Measurements from ENCODE around the gene TRIM75. TPM values are rescaled to one million over a fixed set of nuclear protein-coding genes. Genes with fewer than 3 reads are reported as not detected.
"Not testable (repeated sequence)": the region's sequence is repeated elsewhere in the genome, so short reads cannot be mapped to it uniquely, and the experiment has no call there.

The TRIM75 gene
- total and polyA plus RNA-seq, 2 donors, result 0.02 TPM; not detected in 1

GRCh38 chr4:165016971-165017370, 36.7 kb upstream of the TRIM75 start:
- no peaks in the 10 kb centered on the region for H3K27me3 ChIP-seq (ENCODE audit: control insufficient read depth in 2 of 2, insufficient read depth in 1 of 2, low read length in 1 of 2)
- no peaks in the 10 kb centered on the region for H3K9me3 ChIP-seq (ENCODE audit: control insufficient read depth in 2 of 2, insufficient read depth in 1 of 2, low read length in 1 of 2)
- WGBS, result 63% methylated on average over 5 of the region's 5 CpGs
- no peaks in the 10 kb centered on the region for H3K4me1 ChIP-seq (ENCODE audit: control insufficient read depth in 2 of 2, insufficient read depth in 2 of 2, low read length in 2 of 2)
- H3K36me3 ChIP-seq (ENCODE audit: control insufficient read depth in 2 of 2, insufficient read depth in 2 of 2, low read length in 1 of 2), result no peaks in the 10 kb centered on the region
- no peak overlapping the region for H3K27ac ChIP-seq (ENCODE audit: low read depth in 1 of 2, low read length in 1 of 2)
- no peak for DNase-seq (ENCODE audit: low read depth in 6 of 9, low spot score in 9 of 9)
- H3K4me3 ChIP-seq (ENCODE audit: low read length in 2 of 2), result no peak overlapping the region

- H3K36me3 ChIP-seq (ENCODE audit: control insufficient read depth in 2 of 2, insufficient read depth in 2 of 2, low read length in 1 of 2); H3K27ac ChIP-seq (ENCODE audit: low read depth in 1 of 2, low read length in 1 of 2); H3K27me3 ChIP-seq (ENCODE audit: control insufficient read depth in 2 of 2, insufficient read depth in 1 of 2, low read length in 1 of 2); H3K4me3 ChIP-seq (ENCODE audit: low read length in 2 of 2); DNase-seq (ENCODE audit: low read depth in 6 of 9, low spot score in 9 of 9); H3K4me1 ChIP-seq (ENCODE audit: control insufficient read depth in 2 of 2, insufficient read depth in 2 of 2, low read length in 2 of 2); H3K9me3 ChIP-seq (ENCODE audit: control insufficient read depth in 2 of 2, insufficient read depth in 1 of 2, low read length in 1 of 2): not testable (repeated sequence)
- WGBS, result 96% methylated on average over 30 of the region's 30 CpGs
Measured at GRCh38 chr4:165019995-165020394, 33.7 kb upstream of the TRIM75 start.

GRCh38 chr4:165025782-165026181, 27.9 kb upstream of the TRIM75 start:
- not testable (repeated sequence) for H3K27ac ChIP-seq (ENCODE audit: low read depth in 1 of 2, low read length in 1 of 2); H3K4me1 ChIP-seq (ENCODE audit: control insufficient read depth in 2 of 2, insufficient read depth in 2 of 2, low read length in 2 of 2); H3K9me3 ChIP-seq (ENCODE audit: control insufficient read depth in 2 of 2, insufficient read depth in 1 of 2, low read length in 1 of 2); H3K4me3 ChIP-seq (ENCODE audit: low read length in 2 of 2); DNase-seq (ENCODE audit: low read depth in 6 of 9, low spot score in 9 of 9); H3K27me3 ChIP-seq (ENCODE audit: control insufficient read depth in 2 of 2, insufficient read depth in 1 of 2, low read length in 1 of 2); H3K36me3 ChIP-seq (ENCODE audit: control insufficient read depth in 2 of 2, insufficient read depth in 2 of 2, low read length in 1 of 2)
- 97% methylated on average over 8 of the region's 8 CpGs for WGBS

- Histone ChIP-seq H3K9me3 (ENCODE audit: control insufficient read depth in 2 of 2, insufficient read depth in 1 of 2, low read length in 1 of 2) (peaks cover 0 to 9% of the 10 kb centered on the region in 2 donors), H3K4me1 (ENCODE audit: control insufficient read depth in 2 of 2, insufficient read depth in 2 of 2, low read length in 2 of 2) (no peaks in the 10 kb centered on the region), H3K27ac (ENCODE audit: low read depth in 1 of 2, low read length in 1 of 2) (no peak overlapping the region), H3K36me3 (ENCODE audit: control insufficient read depth in 2 of 2, insufficient read depth in 2 of 2, low read length in 1 of 2) (no peaks in the 10 kb centered on the region), H3K4me3 (ENCODE audit: low read length in 2 of 2) (no peak overlapping the region), H3K27me3 (ENCODE audit: control insufficient read depth in 2 of 2, insufficient read depth in 1 of 2, low read length in 1 of 2) (no peaks in the 10 kb centered on the region)
- DNase-seq (ENCODE audit: low read depth in 6 of 9, low spot score in 9 of 9), result no peak
- 94% methylated on average over 7 of the region's 7 CpGs for WGBS
Measured at GRCh38 chr4:165027762-165028402, 25.8 kb upstream of the TRIM75 start.

GRCh38 chr4:165031436-165032211, 22.0 kb upstream of the TRIM75 start, which contains the start of gene TRIM60:
TSS of gene TRIM60 (plus strand) at chr4:165031999. CDS start at chr4:165040073, 8,074 bp downstream.
- no peak within 1 kb of the TSS for H3K4me3 ChIP-seq (ENCODE audit: low read length in 2 of 2)
- 96% methylated on average over 41 of the region's 41 CpGs for WGBS
- H3K27ac ChIP-seq (ENCODE audit: low read depth in 1 of 2, low read length in 1 of 2), result no peak within 1 kb of the TSS
- no peaks in the 10 kb centered on the region for H3K36me3 ChIP-seq (ENCODE audit: control insufficient read depth in 2 of 2, insufficient read depth in 2 of 2, low read length in 1 of 2)
- no peak for DNase-seq (ENCODE audit: low read depth in 6 of 9, low spot score in 9 of 9)
- H3K27me3 ChIP-seq (ENCODE audit: control insufficient read depth in 2 of 2, insufficient read depth in 1 of 2, low read length in 1 of 2), result no peaks in the 10 kb centered on the region
- H3K9me3 ChIP-seq (ENCODE audit: control insufficient read depth in 2 of 2, insufficient read depth in 1 of 2, low read length in 1 of 2), result peaks cover 0 to 9% of the 10 kb centered on the region in 2 donors
- H3K4me1 ChIP-seq (ENCODE audit: control insufficient read depth in 2 of 2, insufficient read depth in 2 of 2, low read length in 2 of 2), result no peaks in the 10 kb centered on the region

- WGBS, result 90% methylated on average over 5 of the region's 5 CpGs
- Histone ChIP-seq H3K4me3 (ENCODE audit: low read length in 2 of 2) (no peak overlapping the region), H3K27me3 (ENCODE audit: control insufficient read depth in 2 of 2, insufficient read depth in 1 of 2, low read length in 1 of 2) (no peaks in the 10 kb centered on the region), H3K4me1 (ENCODE audit: control insufficient read depth in 2 of 2, insufficient read depth in 2 of 2, low read length in 2 of 2) (no peaks in the 10 kb centered on the region), H3K9me3 (ENCODE audit: control insufficient read depth in 2 of 2, insufficient read depth in 1 of 2, low read length in 1 of 2) (no peaks in the 10 kb centered on the region), H3K36me3 (ENCODE audit: control insufficient read depth in 2 of 2, insufficient read depth in 2 of 2, low read length in 1 of 2) (no peaks in the 10 kb centered on the region), H3K27ac (ENCODE audit: low read depth in 1 of 2, low read length in 1 of 2) (no peak overlapping the region)
- no peak for DNase-seq (ENCODE audit: low read depth in 6 of 9, low spot score in 9 of 9)
Measured at GRCh38 chr4:165048170-165048569, 5.5 kb upstream of the TRIM75 start.

- Histone ChIP-seq H3K4me3 (ENCODE audit: low read length in 2 of 2) (no peak overlapping the region), H3K4me1 (ENCODE audit: control insufficient read depth in 2 of 2, insufficient read depth in 2 of 2, low read length in 2 of 2) (no peaks in the 10 kb centered on the region), H3K27ac (ENCODE audit: low read depth in 1 of 2, low read length in 1 of 2) (no peak overlapping the region), H3K36me3 (ENCODE audit: control insufficient read depth in 2 of 2, insufficient read depth in 2 of 2, low read length in 1 of 2) (no peaks in the 10 kb centered on the region), H3K27me3 (ENCODE audit: control insufficient read depth in 2 of 2, insufficient read depth in 1 of 2, low read length in 1 of 2) (no peaks in the 10 kb centered on the region), H3K9me3 (ENCODE audit: control insufficient read depth in 2 of 2, insufficient read depth in 1 of 2, low read length in 1 of 2) (no peaks in the 10 kb centered on the region)
- WGBS, result 89% methylated on average over 3 of the region's 3 CpGs
- no peak for DNase-seq (ENCODE audit: low read depth in 6 of 9, low spot score in 9 of 9)
Measured at GRCh38 chr4:165052627-165053026, 1.0 kb upstream of the TRIM75 start.

GRCh38 chr4:165055601-165056000, 1.9 kb downstream of the TRIM75 start:
- 93% methylated on average over 9 of the region's 9 CpGs for WGBS

GRCh38 chr4:165058666-165059065, 5.0 kb downstream of the TRIM75 start:
- Histone ChIP-seq H3K4me1 (ENCODE audit: control insufficient read depth in 2 of 2, insufficient read depth in 2 of 2, low read length in 2 of 2) (no peaks in the 10 kb centered on the region), H3K27ac (ENCODE audit: low read depth in 1 of 2, low read length in 1 of 2) (no peak overlapping the region), H3K4me3 (ENCODE audit: low read length in 2 of 2) (no peak overlapping the region), H3K36me3 (ENCODE audit: control insufficient read depth in 2 of 2, insufficient read depth in 2 of 2, low read length in 1 of 2) (no peaks in the 10 kb centered on the region), H3K9me3 (ENCODE audit: control insufficient read depth in 2 of 2, insufficient read depth in 1 of 2, low read length in 1 of 2) (no peaks in the 10 kb centered on the region), H3K27me3 (ENCODE audit: control insufficient read depth in 2 of 2, insufficient read depth in 1 of 2, low read length in 1 of 2) (no peaks in the 10 kb centered on the region)
- WGBS, result 96% methylated on average over 2 of the region's 2 CpGs
- DNase-seq (ENCODE audit: low read depth in 6 of 9, low spot score in 9 of 9), result no peak

More at GRCh38 chr4:165055601-165056000, 1.9 kb downstream of the TRIM75 start:
- Histone ChIP-seq H3K36me3 (ENCODE audit: control insufficient read depth in 2 of 2, insufficient read depth in 2 of 2, low read length in 1 of 2) (no peaks in the 10 kb centered on the region), H3K4me3 (ENCODE audit: low read length in 2 of 2) (no peak overlapping the region), H3K27me3 (ENCODE audit: control insufficient read depth in 2 of 2, insufficient read depth in 1 of 2, low read length in 1 of 2) (no peaks in the 10 kb centered on the region), H3K27ac (ENCODE audit: low read depth in 1 of 2, low read length in 1 of 2) (no peak overlapping the region), H3K4me1 (ENCODE audit: control insufficient read depth in 2 of 2, insufficient read depth in 2 of 2, low read length in 2 of 2) (no peaks in the 10 kb centered on the region), H3K9me3 (ENCODE audit: control insufficient read depth in 2 of 2, insufficient read depth in 1 of 2, low read length in 1 of 2) (no peaks in the 10 kb centered on the region)
- no peak for DNase-seq (ENCODE audit: low read depth in 6 of 9, low spot score in 9 of 9)
